NCI-H1694 treated with DMSO at 0.1 percent for 48 hours (cell line): ENCODE results near the gene CD53.
"Not testable (repeated sequence)": the region's sequence is repeated elsewhere in the genome, so short reads cannot be mapped to it uniquely, and the experiment has no call there.

Experiments
- DNase-seq: peaks from one replicate; lab custom pipeline; 2025; lab: John Stamatoyannopoulos, UW

CD53 gene

GRCh38 chr1:110872745-110873720 lies at the start of gene CD53:
Gene CD53, plus strand, starts transcription at chr1:110873148. Its CDS starts 18,261 bp downstream, at chr1:110891409.
- DNase-seq: no peak

- no peak for DNase-seq
Measured at GRCh38 chr1:110824192-110824591, 48.8 kb upstream of the CD53 start.

GRCh38 chr1:110829955-110830553 lies 42.9 kb upstream of the CD53 start:
- DNase-seq: peak; percentile 47

GRCh38 chr1:110833779-110834178 lies 39.2 kb upstream of the CD53 start:
- not testable (repeated sequence) for DNase-seq

GRCh38 chr1:110846861-110847260 lies 26.1 kb upstream of the CD53 start:
- no peak for DNase-seq

- no peak for DNase-seq
Measured at GRCh38 chr1:110850145-110850544, 22.8 kb upstream of the CD53 start.

- no peak for DNase-seq
Measured at GRCh38 chr1:110850627-110851026, 22.3 kb upstream of the CD53 start.

GRCh38 chr1:110853135-110853534 lies 19.8 kb upstream of the CD53 start:
- no peak for DNase-seq

GRCh38 chr1:110856410-110856809 lies 16.5 kb upstream of the CD53 start:
- no peak for DNase-seq

GRCh38 chr1:110857964-110858948 lies 14.7 kb upstream of the CD53 start:
- DNase-seq: no peak

GRCh38 chr1:110859062-110859461 lies 13.9 kb upstream of the CD53 start:
- no peak for DNase-seq

- DNase-seq: no peak
Measured at GRCh38 chr1:110860174-110860573, 12.8 kb upstream of the CD53 start.

- not testable (repeated sequence) for DNase-seq
Measured at GRCh38 chr1:110860620-110861019, 12.3 kb upstream of the CD53 start.

- not testable (repeated sequence) for DNase-seq
Measured at GRCh38 chr1:110861942-110862341, 11.0 kb upstream of the CD53 start.

- DNase-seq: no peak
Measured at GRCh38 chr1:110864287-110864686, 8.7 kb upstream of the CD53 start.

GRCh38 chr1:110870721-110871388 lies 2.1 kb upstream of the CD53 start:
- no peak for DNase-seq

- no peak for DNase-seq
Measured at GRCh38 chr1:110872366-110872744, 593 bp upstream of the CD53 start.

GRCh38 chr1:110873856-110874255 lies 908 bp downstream of the CD53 start:
- DNase-seq: no peak

- no peak for DNase-seq
Measured at GRCh38 chr1:110874324-110875215, 1.6 kb downstream of the CD53 start.

- no peak for DNase-seq
Measured at GRCh38 chr1:110875216-110875731, 2.3 kb downstream of the CD53 start.
